ENCODE data around the gene OR10A3.

OR10A3 gene

GRCh38 chr11:7899418-7899817 lies 42.1 kb downstream of the OR10A3 start:
- Histone ChIP-seq H3K4me1 (ENCODE audit: insufficient read depth, low read length, severe bottlenecking) (no peaks in the 10 kb centered on the region), H3K79me2 (ENCODE audit: insufficient read depth, low read length) (no peaks in the 10 kb centered on the region), H2AFZ (ENCODE audit: low read length) (no peak overlapping the region), H3K9ac (ENCODE audit: low read length) (no peak overlapping the region), H3K36me3 (ENCODE audit: insufficient read depth, low read length) (no peaks in the 10 kb centered on the region), H3K4me3 (ENCODE audit: low read depth, low read length, poor library complexity, severe bottlenecking) (no peak overlapping the region), H3K4me2 (ENCODE audit: low read length) (no peak overlapping the region), H4K20me1 (ENCODE audit: insufficient read depth, low read length) (no peaks in the 10 kb centered on the region), H3K27me3 (ENCODE audit: insufficient read depth, low read length) (no peaks in the 10 kb centered on the region), H3K9me2 (ENCODE audit: low read depth, low read length) (no peaks in the 10 kb centered on the region), H3K27ac (ENCODE audit: low read depth, low read length, poor library complexity, severe bottlenecking) (no peak overlapping the region), H3K9me3 (ENCODE audit: low read length) (no peaks in the 10 kb centered on the region), H3F3A (ENCODE audit: insufficient read depth, low read length) (no peaks in the 10 kb centered on the region)
- TF ChIP-seq CTCF (IDR thresholded peaks at IDR 0.05; ENCODE audit: low read length) (no peak), EZH2 (IDR thresholded peaks at IDR 0.05; ENCODE audit: borderline replicate concordance, low read length) (no peak)

GRCh38 chr11:7898666-7899283 lies 42.7 kb downstream of the OR10A3 start:
- no peaks in the 10 kb centered on the region for H3K79me2 ChIP-seq (ENCODE audit: insufficient read depth, low read length)
- no peak overlapping the region for H2AFZ ChIP-seq (ENCODE audit: low read length)
- no peak overlapping the region for H3K9ac ChIP-seq (ENCODE audit: low read length)
- no peak overlapping the region for H3K4me3 ChIP-seq (ENCODE audit: low read depth, low read length, poor library complexity, severe bottlenecking)
- H3K27me3 ChIP-seq (ENCODE audit: insufficient read depth, low read length): no peaks in the 10 kb centered on the region
- no peaks in the 10 kb centered on the region for H3K36me3 ChIP-seq (ENCODE audit: insufficient read depth, low read length)
- H3K27ac ChIP-seq (ENCODE audit: low read depth, low read length, poor library complexity, severe bottlenecking): no peak overlapping the region
- no peaks in the 10 kb centered on the region for H3K9me2 ChIP-seq (ENCODE audit: low read depth, low read length)
- H3F3A ChIP-seq (ENCODE audit: insufficient read depth, low read length): no peaks in the 10 kb centered on the region
- H4K20me1 ChIP-seq (ENCODE audit: insufficient read depth, low read length): no peaks in the 10 kb centered on the region
- no peaks in the 10 kb centered on the region for H3K4me1 ChIP-seq (ENCODE audit: insufficient read depth, low read length, severe bottlenecking)
- TF ChIP-seq EZH2 (IDR thresholded peaks at IDR 0.05; ENCODE audit: borderline replicate concordance, low read length) (no peak), CTCF (IDR thresholded peaks at IDR 0.05; ENCODE audit: low read length) (no peak)
- no peak overlapping the region for H3K4me2 ChIP-seq (ENCODE audit: low read length)
- no peaks in the 10 kb centered on the region for H3K9me3 ChIP-seq (ENCODE audit: low read length)

- TF ChIP-seq CTCF (IDR thresholded peaks at IDR 0.05; ENCODE audit: low read length): no peak
- no peak for TF ChIP-seq EZH2 (IDR thresholded peaks at IDR 0.05; ENCODE audit: borderline replicate concordance, low read length)
- H3K9ac ChIP-seq (ENCODE audit: low read length): no peak overlapping the region
- no peaks in the 10 kb centered on the region for H3F3A ChIP-seq (ENCODE audit: insufficient read depth, low read length)
- no peak overlapping the region for H2AFZ ChIP-seq (ENCODE audit: low read length)
- no peaks in the 10 kb centered on the region for H3K36me3 ChIP-seq (ENCODE audit: insufficient read depth, low read length)
- H3K4me1 ChIP-seq (ENCODE audit: insufficient read depth, low read length, severe bottlenecking): peaks cover 22% of the 10 kb centered on the region
- H3K9me3 ChIP-seq (ENCODE audit: low read length): no peaks in the 10 kb centered on the region
- H4K20me1 ChIP-seq (ENCODE audit: insufficient read depth, low read length): no peaks in the 10 kb centered on the region
- H3K4me2 ChIP-seq (ENCODE audit: low read length): no peak overlapping the region
- H3K27ac ChIP-seq (ENCODE audit: low read depth, low read length, poor library complexity, severe bottlenecking): no peak overlapping the region
- H3K27me3 ChIP-seq (ENCODE audit: insufficient read depth, low read length): no peaks in the 10 kb centered on the region
- no peak overlapping the region for H3K4me3 ChIP-seq (ENCODE audit: low read depth, low read length, poor library complexity, severe bottlenecking)
- H3K79me2 ChIP-seq (ENCODE audit: insufficient read depth, low read length): no peaks in the 10 kb centered on the region
- no peaks in the 10 kb centered on the region for H3K9me2 ChIP-seq (ENCODE audit: low read depth, low read length)
Measured at GRCh38 chr11:7896009-7896785, 45.3 kb downstream of the OR10A3 start.

Measured in OCI-LY1 (cell line).